HG02973 (cell line): ENCODE measurements around the gene PPIF.

ENCODE experiments used
- ATAC-seq: cut with Tn5 transposase; IDR thresholded peaks from one replicate; pipeline ENCODE4 v1.9.1; 2021; ENCODE audit warnings: moderate library complexity; ENCODE audit not compliant: unreplicated experiment

Gene PPIF

DNA sequence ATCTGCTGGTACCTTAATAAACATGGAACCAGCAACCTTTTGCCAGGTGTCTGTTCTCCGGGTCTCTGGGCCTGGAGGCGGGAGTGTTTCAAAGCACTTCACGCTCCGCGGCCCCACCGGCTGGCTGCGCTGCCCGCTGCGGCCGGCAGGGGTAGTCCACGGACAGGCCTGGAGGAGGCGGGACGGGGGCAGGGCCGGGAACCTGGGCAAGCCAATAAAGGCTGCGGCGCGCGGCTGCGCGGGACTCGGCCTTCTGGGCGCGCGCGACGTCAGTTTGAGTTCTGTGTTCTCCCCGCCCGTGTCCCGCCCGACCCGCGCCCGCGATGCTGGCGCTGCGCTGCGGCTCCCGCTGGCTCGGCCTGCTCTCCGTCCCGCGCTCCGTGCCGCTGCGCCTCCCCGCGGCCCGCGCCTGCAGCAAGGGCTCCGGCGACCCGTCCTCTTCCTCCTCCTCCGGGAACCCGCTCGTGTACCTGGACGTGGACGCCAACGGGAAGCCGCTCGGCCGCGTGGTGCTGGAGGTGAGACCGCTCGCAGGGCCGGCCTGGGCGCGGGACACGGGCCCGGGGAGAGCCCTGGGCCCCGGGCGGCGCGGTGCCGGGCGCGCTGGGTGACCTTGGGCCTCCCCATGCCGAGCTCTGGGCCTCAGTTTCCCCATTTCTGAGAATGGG, at the start of gene PPIF:
Gene PPIF (plus strand): TSS at position 244 of the 668 bp plus-strand sequence. CDS start 80 bp downstream, at position 324.
- peak; percentile 76 for ATAC-seq

GRCh38 chr10:79298403-79299244, 48.6 kb upstream of the PPIF start:
- ATAC-seq = no peak

DNA sequence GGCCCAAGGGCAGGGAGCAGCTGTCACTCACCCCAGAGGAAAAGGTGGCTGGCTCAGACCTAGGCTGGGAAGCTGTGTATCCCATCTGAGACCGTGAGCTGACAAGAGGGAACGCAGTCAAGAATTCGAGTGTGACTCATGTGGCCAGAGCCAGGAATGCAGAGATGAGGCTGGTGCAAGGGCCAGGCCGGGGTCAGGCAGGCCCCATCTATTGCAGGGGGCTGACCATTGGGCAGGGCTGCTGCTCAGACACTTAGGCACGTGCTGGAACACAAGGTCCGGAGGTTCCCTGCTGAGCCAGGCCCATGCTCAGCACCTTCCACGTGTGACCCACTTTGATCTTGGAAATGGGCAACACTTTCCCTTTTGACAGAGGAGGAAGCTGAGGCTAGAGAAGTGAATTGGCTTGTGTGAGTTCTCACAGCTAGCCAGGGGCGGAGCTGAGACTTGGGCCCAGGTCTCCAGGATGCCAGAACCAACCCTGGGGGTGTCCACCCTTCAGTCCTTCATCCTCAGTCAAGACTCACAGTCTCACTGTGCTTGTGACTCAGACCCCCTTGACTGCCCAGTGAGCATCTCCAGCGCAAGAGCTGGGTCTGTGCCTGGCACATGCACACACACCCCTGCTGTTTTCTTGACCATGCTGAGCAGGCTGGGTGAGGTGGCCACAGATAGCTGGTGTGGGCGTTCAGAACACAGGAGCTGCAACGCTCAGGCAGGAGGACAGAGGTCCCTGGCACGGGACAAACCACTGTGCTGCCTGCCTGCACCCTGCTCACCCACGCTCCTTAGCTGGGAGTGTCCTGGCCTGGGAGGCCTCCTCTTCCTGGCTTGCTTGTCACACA, 47.6 kb upstream of the PPIF start:
- ATAC-seq = no peak

- ATAC-seq = no peak
Measured at GRCh38 chr10:79300711-79301110, 46.6 kb upstream of the PPIF start.

DNA sequence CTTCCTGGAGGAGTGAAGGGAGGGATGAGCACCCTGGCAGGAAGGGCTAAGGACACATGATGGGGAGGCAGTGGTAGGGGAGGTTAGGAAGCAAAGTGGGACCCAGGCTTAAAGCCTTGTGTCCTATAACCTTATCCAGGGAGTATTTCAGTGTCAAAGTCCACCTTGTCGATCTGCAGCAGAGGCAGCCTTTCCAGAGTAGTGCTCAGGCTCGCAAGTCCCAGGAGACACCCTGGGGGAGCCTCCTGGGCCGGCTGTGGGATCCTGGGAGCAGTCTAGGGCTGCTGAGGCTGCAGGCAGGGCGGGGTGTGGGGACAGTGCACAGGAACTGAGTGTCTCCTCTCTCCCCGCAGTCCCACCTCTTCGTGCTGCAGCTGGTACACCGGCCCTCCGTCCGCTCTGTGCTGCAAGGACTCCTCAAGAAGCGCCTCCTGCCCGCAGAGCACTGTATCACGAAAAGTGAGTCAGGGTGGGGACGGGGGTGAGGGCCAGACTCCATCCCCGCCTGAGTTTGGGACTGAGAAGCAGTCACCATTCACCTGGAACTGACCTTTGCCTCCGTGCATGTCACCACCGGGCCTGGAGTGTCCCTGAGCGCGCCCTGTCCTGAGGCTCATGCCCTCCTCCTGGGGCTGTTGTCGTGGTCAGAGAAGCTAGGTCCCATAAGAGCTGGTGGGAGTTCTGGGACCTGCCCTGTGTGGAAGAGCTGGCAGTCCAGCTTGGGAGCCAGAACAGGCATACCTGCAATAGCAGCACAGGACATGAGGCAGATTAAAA, 45.3 kb upstream of the PPIF start:
- ATAC-seq = no peak

- ATAC-seq = no peak
Measured at GRCh38 chr10:79303631-79304478, 43.4 kb upstream of the PPIF start.

- no peak for ATAC-seq
Measured at GRCh38 chr10:79304479-79305087, 42.7 kb upstream of the PPIF start.

DNA sequence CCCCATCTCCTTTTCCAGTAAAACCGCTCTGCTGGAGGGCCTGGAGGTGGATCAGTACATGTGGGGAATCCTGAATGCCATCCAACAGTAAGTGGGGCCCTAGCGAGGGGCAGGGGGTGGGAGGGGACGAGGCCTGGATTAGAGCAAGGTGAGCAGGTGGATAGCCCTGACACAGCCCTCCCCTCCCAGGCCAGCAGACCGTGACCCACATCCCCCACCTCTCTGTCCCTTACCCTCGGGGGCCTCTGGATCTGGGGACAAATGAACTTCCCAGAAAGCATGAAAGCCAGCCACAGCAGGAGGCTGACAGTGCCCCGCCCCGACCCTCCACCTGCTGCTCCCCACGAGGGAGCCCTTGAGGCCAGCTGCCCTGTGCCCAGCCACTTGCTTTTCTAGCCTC, 41.8 kb upstream of the PPIF start:
- ATAC-seq = no peak

GRCh38 chr10:79305988-79306387, 41.3 kb upstream of the PPIF start:
- no peak for ATAC-seq

DNA sequence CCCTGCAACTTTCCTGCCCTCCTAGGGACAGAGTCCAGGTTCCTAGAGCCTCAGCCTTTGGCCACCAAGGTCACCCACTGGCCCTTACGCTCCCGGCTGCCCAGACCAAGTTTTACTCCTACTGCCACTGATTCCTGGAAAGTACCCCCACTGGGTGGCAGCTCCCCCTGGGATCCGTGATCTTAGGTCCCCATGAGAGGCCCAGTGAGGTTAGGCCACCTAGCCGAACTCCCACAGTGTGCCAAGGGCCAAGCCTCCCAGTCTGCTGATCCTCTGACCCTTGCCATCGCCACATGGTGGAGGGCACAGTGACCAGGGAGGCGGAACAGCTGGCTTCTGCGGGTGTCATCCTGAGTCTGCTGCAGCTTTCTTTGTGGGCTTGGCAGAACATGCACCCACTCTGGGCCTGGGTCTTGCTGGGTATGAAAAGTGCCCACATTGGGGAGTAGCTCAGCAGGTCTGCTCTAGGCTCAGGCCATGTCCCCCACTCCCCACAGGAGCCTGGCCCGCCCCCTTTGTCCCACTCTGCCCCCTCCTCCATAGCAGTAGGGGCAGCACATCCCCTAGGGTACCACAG, 40.5 kb upstream of the PPIF start:
- no peak for ATAC-seq

GRCh38 chr10:79308016-79308415, 39.3 kb upstream of the PPIF start:
- ATAC-seq = no peak

GRCh38 chr10:79308969-79309665, 38.2 kb upstream of the PPIF start:
- ATAC-seq = no peak

- ATAC-seq = no peak
Measured at GRCh38 chr10:79310200-79310865, 36.9 kb upstream of the PPIF start.

- ATAC-seq = no peak
Measured at GRCh38 chr10:79310911-79311573, 36.2 kb upstream of the PPIF start.

DNA sequence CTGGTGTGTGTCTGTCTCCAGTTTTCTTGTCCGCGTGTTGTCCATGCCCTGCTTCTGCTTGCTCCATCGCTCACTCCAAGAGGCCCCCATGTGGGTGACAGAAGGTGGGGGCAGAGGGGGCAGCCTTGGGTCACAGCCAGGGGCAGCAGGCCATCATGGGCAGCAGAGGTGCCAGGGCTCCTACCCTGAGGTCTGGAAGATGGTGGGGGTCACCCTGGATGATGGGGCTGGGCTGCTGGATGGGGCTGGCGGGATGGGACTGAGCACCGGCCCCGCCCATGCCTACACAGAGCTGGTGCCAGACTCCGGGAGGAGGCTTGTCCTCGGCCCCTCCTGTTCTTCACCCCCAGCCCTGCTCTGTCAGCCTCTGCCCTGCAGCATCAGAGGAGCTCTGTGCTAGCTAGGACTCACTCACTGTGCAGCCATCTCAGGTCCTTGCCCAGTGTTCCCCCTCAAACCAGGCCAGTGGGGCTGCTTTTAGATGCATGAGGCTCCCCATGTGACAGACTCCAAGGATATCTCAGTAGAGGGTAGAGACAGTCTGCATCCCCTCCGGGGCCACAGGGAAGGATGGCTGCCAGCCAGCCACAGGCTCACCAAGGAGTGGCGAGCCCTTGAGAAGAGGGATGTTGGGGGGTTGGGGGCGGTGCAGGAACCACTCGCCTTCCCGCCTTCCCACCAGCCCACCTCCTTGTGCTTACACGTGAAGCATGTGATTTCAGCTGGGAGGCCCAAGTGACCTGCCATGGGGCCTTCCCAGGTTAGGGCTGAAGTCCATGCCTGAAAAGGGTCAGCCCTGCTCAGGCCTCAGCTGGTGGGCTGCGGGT, 35.5 kb upstream of the PPIF start:
- no peak for ATAC-seq

- no peak for ATAC-seq
Measured at GRCh38 chr10:79312601-79313187, 34.6 kb upstream of the PPIF start.
